ENCODE results near the gene SRPK3.

SRPK3 gene

DNA sequence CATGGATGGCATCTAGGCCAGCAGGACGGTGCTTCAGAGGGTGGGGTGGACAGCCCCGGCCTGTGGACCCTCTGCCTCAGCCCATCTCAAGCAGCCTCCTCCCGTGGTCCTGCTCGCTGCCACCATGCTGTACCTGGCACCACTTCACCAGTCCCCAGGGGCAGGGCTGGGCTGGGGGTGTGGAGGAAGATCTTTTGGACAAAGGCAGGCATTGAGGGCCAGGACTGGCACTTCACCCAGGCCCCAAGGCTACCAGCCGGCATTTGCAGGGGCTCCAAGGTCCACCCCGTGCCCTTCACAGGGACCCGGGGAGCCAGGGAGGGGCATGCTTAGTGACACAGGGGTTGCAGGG lies 16.1 kb upstream of the SRPK3 start:
- TF ChIP-seq, protein P1, sequence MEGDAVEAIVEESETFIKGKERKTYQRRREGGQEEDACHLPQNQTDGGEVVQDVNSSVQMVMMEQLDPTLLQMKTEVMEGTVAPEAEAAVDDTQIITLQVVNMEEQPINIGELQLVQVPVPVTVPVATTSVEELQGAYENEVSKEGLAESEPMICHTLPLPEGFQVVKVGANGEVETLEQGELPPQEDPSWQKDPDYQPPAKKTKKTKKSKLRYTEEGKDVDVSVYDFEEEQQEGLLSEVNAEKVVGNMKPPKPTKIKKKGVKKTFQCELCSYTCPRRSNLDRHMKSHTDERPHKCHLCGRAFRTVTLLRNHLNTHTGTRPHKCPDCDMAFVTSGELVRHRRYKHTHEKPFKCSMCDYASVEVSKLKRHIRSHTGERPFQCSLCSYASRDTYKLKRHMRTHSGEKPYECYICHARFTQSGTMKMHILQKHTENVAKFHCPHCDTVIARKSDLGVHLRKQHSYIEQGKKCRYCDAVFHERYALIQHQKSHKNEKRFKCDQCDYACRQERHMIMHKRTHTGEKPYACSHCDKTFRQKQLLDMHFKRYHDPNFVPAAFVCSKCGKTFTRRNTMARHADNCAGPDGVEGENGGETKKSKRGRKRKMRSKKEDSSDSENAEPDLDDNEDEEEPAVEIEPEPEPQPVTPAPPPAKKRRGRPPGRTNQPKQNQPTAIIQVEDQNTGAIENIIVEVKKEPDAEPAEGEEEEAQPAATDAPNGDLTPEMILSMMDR (conservative IDR thresholded peaks at IDR 0.05; ENCODE audit: low read depth, low read length), result no peak
- DNase-seq (ENCODE audit: low read depth), result no peak
- peak overlapping the region; percentile 50 for H3K4me3 ChIP-seq (ENCODE audit: low read length)

DNA sequence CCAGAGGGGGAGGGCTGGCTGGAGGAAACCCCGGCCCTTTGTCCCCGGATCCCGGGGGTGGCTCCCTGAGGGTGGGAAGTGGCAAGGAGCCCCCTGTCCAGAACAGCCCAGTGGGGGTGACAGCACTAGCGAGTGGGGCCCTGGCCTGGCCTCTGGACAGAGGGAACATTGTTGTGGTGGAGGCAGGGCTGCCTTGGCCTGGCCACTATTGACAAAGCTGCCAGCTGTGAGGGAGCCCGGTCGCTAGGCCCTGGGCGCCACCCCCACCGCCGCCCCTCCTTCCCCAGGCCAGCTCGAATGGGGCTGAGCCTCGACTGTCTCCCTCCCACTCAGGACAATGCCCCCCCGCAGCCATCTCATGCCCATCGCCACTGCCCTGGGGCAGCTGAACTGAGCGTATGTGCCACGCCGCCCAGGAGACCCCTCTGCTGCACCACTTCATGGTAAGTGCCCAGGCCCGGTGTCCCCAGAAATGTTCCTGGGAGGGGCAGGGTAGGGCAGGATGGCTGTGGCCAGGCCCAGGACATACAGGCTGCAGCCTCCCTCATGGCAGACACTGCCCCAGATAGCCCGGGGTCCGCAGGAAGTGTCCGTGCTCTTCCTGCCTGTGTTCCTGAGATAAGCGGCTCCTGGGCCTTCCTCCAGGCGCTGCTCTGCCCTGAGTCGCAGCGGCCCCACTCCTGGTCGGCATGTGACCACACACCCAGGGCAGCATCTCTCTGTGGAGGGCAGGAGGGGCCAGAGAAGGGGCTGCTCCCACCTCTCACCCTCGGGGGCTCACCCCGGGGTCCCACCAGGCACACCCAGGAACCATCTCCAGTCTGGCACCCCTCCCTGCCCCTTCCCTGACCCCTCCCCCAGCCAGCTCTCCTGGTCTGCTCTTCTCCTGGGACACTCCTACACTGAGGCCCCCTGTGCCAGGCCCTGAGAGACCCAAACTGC lies 15.4 kb upstream of the SRPK3 start:
- TF ChIP-seq, protein P1 (conservative IDR thresholded peaks at IDR 0.05; ENCODE audit: low read depth, low read length), result no peak
- H3K4me3 ChIP-seq (ENCODE audit: low read length), result peak overlapping the region; percentile 50
- no peak for DNase-seq (ENCODE audit: low read depth)

DNA sequence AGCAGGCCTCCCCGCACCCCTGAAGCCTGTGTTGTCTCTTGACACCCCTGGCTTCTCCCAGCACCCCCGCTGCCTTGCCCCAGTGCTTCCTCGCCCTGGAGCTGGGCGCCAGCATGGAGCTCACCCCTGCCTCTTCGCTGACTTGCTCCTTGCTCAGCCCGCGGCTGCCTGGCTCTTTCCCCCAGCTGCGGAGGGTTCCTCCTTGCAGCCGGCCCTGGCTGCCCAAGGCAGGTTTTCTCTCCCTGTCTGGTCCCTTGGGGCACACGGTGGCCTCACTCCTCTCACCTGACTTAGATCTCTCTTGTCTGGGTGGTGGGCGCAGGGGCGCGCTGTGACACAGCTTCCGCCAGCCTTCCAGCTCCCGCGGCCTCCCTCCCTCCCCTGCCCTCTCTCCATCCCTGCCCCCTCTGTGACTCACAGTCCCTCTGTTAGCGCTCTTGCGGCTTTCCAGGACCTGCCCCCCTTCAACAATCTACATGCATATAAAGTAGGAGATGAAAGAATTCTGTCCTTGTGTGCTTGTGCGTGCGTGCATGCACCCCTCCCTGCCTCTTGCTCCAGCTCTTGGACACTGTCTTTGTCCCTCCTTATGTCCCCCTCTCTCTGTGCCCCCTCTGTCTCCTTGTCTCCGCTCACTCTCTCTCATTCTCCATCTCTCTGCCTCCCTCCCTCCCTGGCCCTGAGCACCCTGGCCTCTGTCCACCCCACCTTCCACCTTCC lies 14.6 kb upstream of the SRPK3 start:
- peak; percentile 38 for DNase-seq (ENCODE audit: low read depth)
- H3K4me3 ChIP-seq (ENCODE audit: low read length), result peak overlapping the region; percentile 50
- TF ChIP-seq, protein P1 (conservative IDR thresholded peaks at IDR 0.05; ENCODE audit: low read depth, low read length), result no peak

DNA sequence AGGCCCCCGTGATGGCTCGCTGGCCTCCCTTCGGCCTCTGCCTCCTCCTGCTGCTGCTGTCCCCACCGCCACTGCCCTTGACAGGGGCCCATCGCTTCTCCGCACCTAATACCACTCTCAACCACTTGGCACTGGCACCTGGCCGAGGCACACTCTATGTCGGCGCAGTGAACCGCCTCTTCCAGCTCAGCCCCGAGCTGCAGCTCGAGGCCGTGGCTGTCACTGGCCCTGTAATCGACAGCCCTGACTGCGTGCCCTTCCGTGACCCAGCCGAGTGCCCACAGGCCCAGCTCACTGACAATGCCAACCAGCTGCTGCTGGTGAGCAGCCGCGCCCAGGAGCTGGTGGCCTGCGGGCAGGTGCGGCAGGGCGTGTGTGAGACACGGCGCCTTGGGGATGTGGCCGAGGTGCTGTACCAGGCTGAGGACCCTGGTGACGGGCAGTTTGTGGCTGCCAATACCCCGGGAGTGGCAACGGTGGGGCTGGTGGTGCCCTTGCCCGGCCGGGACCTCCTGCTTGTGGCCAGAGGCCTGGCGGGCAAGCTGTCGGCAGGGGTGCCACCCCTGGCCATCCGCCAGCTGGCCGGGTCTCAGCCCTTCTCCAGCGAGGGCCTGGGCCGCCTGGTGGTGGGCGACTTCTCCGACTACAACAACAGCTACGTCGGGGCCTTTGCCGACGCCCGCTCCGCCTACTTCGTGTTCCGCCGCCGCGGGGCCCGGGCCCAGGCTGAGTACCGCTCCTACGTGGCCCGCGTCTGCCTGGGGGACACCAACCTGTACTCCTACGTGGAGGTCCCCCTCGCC lies 13.8 kb upstream of the SRPK3 start:
- TF ChIP-seq, protein P1 (conservative IDR thresholded peaks at IDR 0.05; ENCODE audit: low read depth, low read length), result no peak
- no peak for DNase-seq (ENCODE audit: low read depth)
- H3K4me3 ChIP-seq (ENCODE audit: low read length), result no peak overlapping the region

DNA sequence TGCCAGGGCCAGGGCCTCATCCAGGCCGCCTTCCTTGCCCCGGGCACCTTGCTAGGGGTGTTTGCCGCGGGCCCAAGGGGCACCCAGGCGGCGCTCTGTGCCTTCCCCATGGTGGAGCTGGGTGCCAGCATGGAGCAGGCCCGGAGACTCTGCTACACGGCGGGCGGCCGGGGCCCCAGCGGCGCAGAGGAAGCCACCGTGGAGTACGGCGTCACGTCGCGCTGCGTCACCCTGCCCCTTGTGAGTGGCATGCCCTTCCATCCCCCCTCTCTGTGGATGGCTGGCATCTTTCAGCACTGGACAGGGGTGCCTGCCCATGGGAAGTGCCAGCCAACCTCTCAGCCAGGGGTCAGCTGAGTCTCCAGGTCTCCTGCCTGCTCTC lies 13.2 kb upstream of the SRPK3 start:
- TF ChIP-seq, protein P1 (conservative IDR thresholded peaks at IDR 0.05; ENCODE audit: low read depth, low read length), result no peak
- DNase-seq (ENCODE audit: low read depth), result no peak

DNA sequence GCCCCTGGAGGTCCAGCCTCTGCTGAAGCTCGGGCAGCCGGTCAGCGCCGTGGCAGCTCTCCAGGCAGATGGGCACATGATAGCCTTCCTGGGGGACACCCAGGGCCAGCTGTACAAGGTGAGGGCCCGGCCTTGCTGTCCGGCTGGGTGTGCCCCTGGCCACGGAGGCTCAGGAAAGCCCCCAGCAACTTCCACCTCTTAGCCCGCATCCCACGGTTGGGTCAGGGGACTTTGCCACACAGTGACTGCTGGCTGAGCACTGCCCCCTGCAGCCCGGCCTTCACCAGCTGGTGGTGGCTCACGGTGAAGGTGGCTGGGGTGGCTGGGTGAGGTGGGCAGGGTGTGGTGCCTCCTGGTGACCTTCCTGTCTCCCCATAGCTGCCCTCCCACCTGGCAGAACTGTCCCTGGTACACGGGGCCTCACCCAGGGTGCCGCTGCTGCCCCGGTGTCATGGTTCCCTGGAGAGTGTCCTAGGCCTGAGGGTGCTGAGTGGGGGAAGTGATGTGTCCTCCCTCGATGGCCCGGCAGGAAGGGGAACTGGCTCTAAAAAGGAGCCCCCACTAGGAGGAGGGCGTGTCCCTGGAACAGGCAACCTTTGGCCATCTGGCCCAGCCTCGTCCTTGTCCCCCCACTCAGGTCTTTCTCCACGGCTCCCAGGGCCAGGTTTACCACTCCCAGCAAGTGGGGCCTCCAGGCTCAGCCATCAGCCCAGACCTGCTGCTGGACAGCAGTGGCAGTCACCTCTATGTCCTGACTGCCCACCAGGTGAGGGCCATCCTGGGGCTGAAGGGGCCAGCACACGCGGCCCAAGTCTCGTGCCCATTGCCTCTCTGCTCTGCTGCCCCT lies 12.3 kb upstream of the SRPK3 start:
- DNase-seq (ENCODE audit: low read depth), result no peak
- H3K4me3 ChIP-seq (ENCODE audit: low read length), result no peak overlapping the region
- TF ChIP-seq, protein P1 (conservative IDR thresholded peaks at IDR 0.05; ENCODE audit: low read depth, low read length), result no peak

More for the DNA sequence above, 13.2 kb upstream of the SRPK3 start:
- H3K4me3 ChIP-seq (ENCODE audit: low read length), result no peak overlapping the region
